SU-DHL-6 (cell line): ENCODE measurements around the gene DNM1L.

Experiments used
- H2AFZ ChIP-seq: fragments of 200-600 bp; sonication (generic); 2 replicates; pipeline ENCODE4 v1.6.1; 2014; ENCODE audit warnings: low read depth, mild to moderate bottlenecking, moderate library complexity, mixed read lengths, antibody characterized with exemption, low read length; ENCODE audit not compliant: severe bottlenecking
- H3F3A ChIP-seq: fragments of 200-600 bp; shearing (Covaris generic); 2 replicates; pipeline ENCODE4 v1.6.0; 2016; ENCODE audit warnings: antibody characterized with exemption, mild to moderate bottlenecking; ENCODE audit not compliant: insufficient read depth
- H3K27ac ChIP-seq: fragments of 200-600 bp; sonication (generic); 2 replicates; pipeline ENCODE4 v1.5.1; 2016; ENCODE audit warnings: low read depth, mild to moderate bottlenecking, low read length, moderate library complexity, mixed read lengths
- H3K27me3 ChIP-seq: fragments of 200-600 bp; sonication (generic), shearing (Covaris generic); 2 replicates; pipeline ENCODE4 v1.6.0; 2014; ENCODE audit warnings: mild to moderate bottlenecking, low read length
- H3K36me3 ChIP-seq: fragments of 200-600 bp; sonication (generic); 2 replicates; pipeline ENCODE4 v1.6.1; 2014; ENCODE audit warnings: mild to moderate bottlenecking, low read length, mixed read lengths
- H3K4me2 ChIP-seq: fragments of 300-600, 200-600 bp; shearing (Covaris generic), sonication (generic); 2 replicates; pipeline ENCODE4 v1.6.0; 2014; ENCODE audit warnings: low read length, low read depth, mild to moderate bottlenecking; ENCODE audit not compliant: poor library complexity, severe bottlenecking
- H3K4me3 ChIP-seq: fragments of 200-600 bp; sonication (generic); 2 replicates; pipeline ENCODE4 v1.5.1; 2014; ENCODE audit warnings: antibody characterized with exemption, low read length, mild to moderate bottlenecking, mixed read lengths; ENCODE audit not compliant: insufficient read depth, poor library complexity, severe bottlenecking
- H3K79me2 ChIP-seq: fragments of 200-600 bp; sonication (generic); 2 replicates; pipeline ENCODE4 v1.6.1; 2014; ENCODE audit warnings: mild to moderate bottlenecking, low read length, moderate library complexity; ENCODE audit not compliant: insufficient read depth
- H3K9ac ChIP-seq: fragments of 200-600 bp; sonication (generic); 2 replicates; pipeline ENCODE4 v1.7.0; 2014; ENCODE audit warnings: mild to moderate bottlenecking, low read length
- H3K9me2 ChIP-seq: fragments of 200-600 bp; sonication (generic); replicated peaks from 2 replicates; pipeline ENCODE4 v1.6.1; 2014; ENCODE audit warnings: low read length; ENCODE audit not compliant: insufficient read depth
- H3K9me3 ChIP-seq: fragments of 200-600 bp; sonication (generic); 2 replicates; pipeline ENCODE4 v1.6.1; 2014; ENCODE audit warnings: low read length, mixed read lengths; ENCODE audit not compliant: insufficient read depth
- H4K20me1 ChIP-seq: fragments of 200-600 bp; sonication (generic); 2 replicates; pipeline ENCODE4 v1.6.1; 2014; ENCODE audit warnings: low read depth, mild to moderate bottlenecking, antibody characterized with exemption, low read length, moderate library complexity, mixed read lengths
- CTCF ChIP-seq: fragments of 200-600 bp; sonication (generic); IDR thresholded peaks from one replicate; pipeline ENCODE4 v1.5.1; 2017; ENCODE audit warnings: antibody characterized with exemption, mild to moderate bottlenecking, low read length, moderate library complexity; ENCODE audit not compliant: insufficient read depth, poor library complexity, severe bottlenecking
- EZH2phosphoT487 ChIP-seq: fragments of 200-600 bp; sonication (generic), shearing (Covaris generic); conservative IDR thresholded peaks from 2 replicates; pipeline ENCODE4 v1.6.1; 2018; ENCODE audit warnings: mild to moderate bottlenecking, antibody characterized with exemption, low read length, moderate library complexity, mixed read lengths

Gene DNM1L

GRCh38 chr12:32753605-32754004 is 74.5 kb downstream of the DNM1L start:
- Histone ChIP-seq H3K27me3 (no peaks in the 10 kb centered on the region), H3F3A (no peaks in the 10 kb centered on the region), H3K79me2 (peaks cover 26% of the 10 kb centered on the region), H3K9me2 (no peaks in the 10 kb centered on the region), H2AFZ (no peak overlapping the region), H3K4me2 (peak overlapping the region; percentile 91), H3K4me3 (no peak overlapping the region), H3K9ac (peak overlapping the region; percentile 82; the same call in 1 of the 2 replicates), H3K27ac (no peak overlapping the region), H3K9me3 (no peaks in the 10 kb centered on the region), H4K20me1 (no peaks in the 10 kb centered on the region; the same call in 1 of the 2 replicates), H3K36me3 (peaks cover 17% of the 10 kb centered on the region; the same call in 1 of the 2 replicates)
- TF ChIP-seq EZH2phosphoT487 (no peak), CTCF (no peak)

- peaks cover 26% of the 10 kb centered on the region for H3K79me2 ChIP-seq
- no peaks in the 10 kb centered on the region for H3K9me3 ChIP-seq
- peak overlapping the region; percentile 88 for H3K4me3 ChIP-seq
- no peak overlapping the region; the same call in 1 of the 2 replicates for H3K27ac ChIP-seq
- no peaks in the 10 kb centered on the region for H3K27me3 ChIP-seq
- H2AFZ ChIP-seq, result no peak overlapping the region
- H3F3A ChIP-seq, result no peaks in the 10 kb centered on the region
- no peaks in the 10 kb centered on the region; the same call in 1 of the 2 replicates for H4K20me1 ChIP-seq
- TF ChIP-seq CTCF (no peak), EZH2phosphoT487 (no peak)
- H3K9ac ChIP-seq, result peak overlapping the region; percentile 82
- H3K4me2 ChIP-seq, result peak overlapping the region; percentile 91
- H3K36me3 ChIP-seq, result peaks cover 12% of the 10 kb centered on the region; the same call in 1 of the 2 replicates
- H3K9me2 ChIP-seq, result no peaks in the 10 kb centered on the region
These were observed 75.0 kb downstream of the DNM1L start for GRCh38 chr12:32754111-32754510.

- H3K79me2 ChIP-seq, result peaks cover 26% of the 10 kb centered on the region
- H3K9me3 ChIP-seq, result no peaks in the 10 kb centered on the region
- no peaks in the 10 kb centered on the region for H3K9me2 ChIP-seq
- peaks cover 7% of the 10 kb centered on the region; the same call in 1 of the 2 replicates for H3K36me3 ChIP-seq
- H3K27me3 ChIP-seq, result no peaks in the 10 kb centered on the region
- H2AFZ ChIP-seq, result peak overlapping the region; percentile 90
- peak overlapping the region; percentile 74 for H3K27ac ChIP-seq
- peak overlapping the region; percentile 82 for H3K9ac ChIP-seq
- H3K4me2 ChIP-seq, result peak overlapping the region; percentile 91
- peak overlapping the region; percentile 88 for H3K4me3 ChIP-seq
- TF ChIP-seq EZH2phosphoT487 (no peak), CTCF (peak; percentile 69)
- H4K20me1 ChIP-seq, result no peaks in the 10 kb centered on the region
- no peaks in the 10 kb centered on the region for H3F3A ChIP-seq
These were observed 76.1 kb downstream of the DNM1L start for GRCh38 chr12:32755051-32755653.
